Measurements from ENCODE around the gene EYS.

DNA sequence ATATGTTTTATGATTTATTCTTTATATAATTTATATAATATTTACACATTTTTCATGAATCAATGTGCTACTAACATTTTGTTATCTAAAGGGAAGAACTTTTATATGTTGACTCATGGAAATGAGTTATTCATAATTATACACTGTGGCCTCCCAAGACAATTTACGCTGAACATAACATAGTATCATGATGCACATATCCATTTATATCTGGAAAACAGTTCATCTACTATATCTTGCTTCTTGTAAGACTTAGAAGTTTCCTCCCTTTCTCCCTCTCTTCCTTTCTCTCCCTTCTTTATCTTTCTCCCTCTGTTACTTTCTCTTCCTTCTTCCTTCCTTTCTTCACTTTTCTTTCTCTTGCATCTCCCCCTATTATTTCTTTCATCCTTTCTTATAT, 1.1 kb upstream of the EYS start:
- TF ChIP-seq EZH2 (IDR thresholded peaks at IDR 0.05; ENCODE audit: insufficient read depth, poor library complexity, severe bottlenecking) (no peak), EZH2phosphoT487 (IDR thresholded peaks at IDR 0.05; ENCODE audit: insufficient read depth, low read depth) (no peak)

All from GM23248 (cell line).